Myocyte (in vitro differentiated cells): ENCODE measurements around the gene NEU1. TPM values are rescaled to one million over a fixed set of nuclear protein-coding genes. Genes with fewer than 3 reads are reported as not detected.
"Not testable (repeated sequence)": the region's sequence is repeated elsewhere in the genome, so short reads cannot be mapped to it uniquely, and the experiment has no call there.

ENCODE experiments used
- DNase-seq: peaks from one replicate; pipeline ENCODE4 v3.0.0-alpha.2; 2012; ENCODE audit warnings: low read depth
- total RNA-seq: library from RNA; depleted of rRNA; stranded (reverse); fragments of >200 nt; gene quantifications from 2 replicates; pipeline ENCODE4 v1.2.3, GENCODE V29; 2014

Gene NEU1
- total RNA-seq, 1 donor from 2014 or later: 128 TPM

GRCh38 chr6:31822036-31822821 is 40.4 kb downstream of the NEU1 start:
- peak; percentile 88 for DNase-seq

GRCh38 chr6:31821301-31822035 is 41.2 kb downstream of the NEU1 start:
- peak; percentile 75 for DNase-seq

- DNase-seq: not testable (repeated sequence)
Observed at GRCh38 chr6:31820399-31820798, 42.2 kb downstream of the NEU1 start.

- no peak for DNase-seq
Observed at GRCh38 chr6:31819871-31820299, 42.7 kb downstream of the NEU1 start.

- not testable (repeated sequence) for DNase-seq
Observed at GRCh38 chr6:31817929-31818511, 44.6 kb downstream of the NEU1 start.

GRCh38 chr6:31817133-31817928 is 45.3 kb downstream of the NEU1 start:
- not testable (repeated sequence) for DNase-seq

- peak; percentile 98 for DNase-seq
Observed at GRCh38 chr6:31815025-31815838, 47.4 kb downstream of the NEU1 start, which contains the start of the genes HSPA1A and HSPA1L. Gene HSPA1A, plus strand, starts transcription at chr6:31815543. Its CDS starts 214 bp downstream, at chr6:31815757. Gene HSPA1L, minus strand, starts transcription at chr6:31815283. Its CDS starts 3,311 bp downstream, at chr6:31811972.

GRCh38 chr6:31814677-31815024 is 48.0 kb downstream of the NEU1 start:
- peak; percentile 98 for DNase-seq

GRCh38 chr6:31813465-31813849 is 49.2 kb downstream of the NEU1 start:
- DNase-seq: no peak

GRCh38 chr6:31811645-31812044 is 51.0 kb downstream of the NEU1 start:
- no peak for DNase-seq

GRCh38 chr6:31808599-31808998 is 54.0 kb downstream of the NEU1 start:
- not testable (repeated sequence) for DNase-seq

Other genes with a start within 250 kb of the NEU1 start
- gene AIF1, start 247.6 kb downstream of the NEU1 start, total RNA-seq: not detected in 2 replicates
- 77.2 and 85.9 TPM in 2 replicates for gene PRRC2A, start 242.1 kb downstream of the NEU1 start, total RNA-seq
- 271 and 307 TPM in 2 replicates for gene BAG6, start 210.2 kb downstream of the NEU1 start, total RNA-seq
- gene APOM, start 206.9 kb downstream of the NEU1 start, total RNA-seq: 2.9 and 4.2 TPM in 2 replicates
- gene C6orf47, start 202.0 kb downstream of the NEU1 start, total RNA-seq: 20.6 and 24.0 TPM in 2 replicates
- gene GPANK1, start 197.8 kb downstream of the NEU1 start, total RNA-seq: 8.6 and 12.9 TPM in 2 replicates
- 211 and 248 TPM in 2 replicates for gene CSNK2B, start 196.7 kb downstream of the NEU1 start, total RNA-seq
- 2.9 and 4.0 TPM in 2 replicates for gene LY6G5B, start 192.8 kb downstream of the NEU1 start, total RNA-seq
- gene LY6G5C, start 181.8 kb downstream of the NEU1 start, total RNA-seq: 2.7 and 3.4 TPM in 2 replicates
- 58.9 and 66.0 TPM in 2 replicates for gene ABHD16A, start 159.5 kb downstream of the NEU1 start, total RNA-seq
- gene LY6G6F, start 156.0 kb downstream of the NEU1 start, total RNA-seq: not detected in 2 replicates
- gene LY6G6D, start 147.5 kb downstream of the NEU1 start, total RNA-seq: not detected in 2 replicates
- not detected in 2 replicates for gene LY6G6C, start 141.1 kb downstream of the NEU1 start, total RNA-seq
- not detected in 2 replicates for gene MPIG6B, start 139.4 kb downstream of the NEU1 start, total RNA-seq
- 120 and 142 TPM in 2 replicates for gene DDAH2, start 133.5 kb downstream of the NEU1 start, total RNA-seq
- 257 and 425 TPM in 2 replicates for gene CLIC1, start 126.3 kb downstream of the NEU1 start, total RNA-seq
- gene MSH5, start 122.8 kb downstream of the NEU1 start, total RNA-seq: 7.4 and 8.4 TPM in 2 replicates
- gene SAPCD1, start 100.2 kb downstream of the NEU1 start, total RNA-seq: 0.94 TPM in 1 of 2 replicates, not detected in the other
- gene VWA7, start 85.5 kb downstream of the NEU1 start, total RNA-seq: 1.3 TPM in 1 of 2 replicates, not detected in the other
- gene VARS1, start 67.1 kb downstream of the NEU1 start, total RNA-seq: 56.4 and 62.2 TPM in 2 replicates
- 28.7 and 38.8 TPM in 2 replicates for gene LSM2, start 55.9 kb downstream of the NEU1 start, total RNA-seq
- 2.6 and 3.6 TPM in 2 replicates for gene HSPA1L, start 47.5 kb downstream of the NEU1 start, total RNA-seq
- 109 and 131 TPM in 2 replicates for gene HSPA1A, start 47.3 kb downstream of the NEU1 start, total RNA-seq
- 86.3 and 98.7 TPM in 2 replicates for gene HSPA1B, start 35.1 kb downstream of the NEU1 start, total RNA-seq
- gene SLC44A4, start 16.2 kb upstream of the NEU1 start, total RNA-seq: 0.11 and 0.16 TPM in 2 replicates
- 33.7 and 36.4 TPM in 2 replicates for gene EHMT2, start 34.9 kb upstream of the NEU1 start, total RNA-seq
- 2.7 and 3.3 TPM in 2 replicates for gene ZBTB12, start 39.3 kb upstream of the NEU1 start, total RNA-seq
- gene C2, start 64.9 kb upstream of the NEU1 start, total RNA-seq: 7.0 and 7.5 TPM in 2 replicates
- gene CFB, start 83.3 kb upstream of the NEU1 start, total RNA-seq: 1.8 and 6.6 TPM in 2 replicates
- gene NELFE, start 96.2 kb upstream of the NEU1 start, total RNA-seq: 86.4 and 87.1 TPM in 2 replicates
- 32.1 and 37.3 TPM in 2 replicates for gene SKIC2, start 96.4 kb upstream of the NEU1 start, total RNA-seq
- 28.7 and 32.3 TPM in 2 replicates for gene DXO, start 109.3 kb upstream of the NEU1 start, total RNA-seq
- 3.5 and 4.2 TPM in 2 replicates for gene C4A, start 119.2 kb upstream of the NEU1 start, total RNA-seq
- gene C4B, start 152.0 kb upstream of the NEU1 start, total RNA-seq: 3.0 and 6.7 TPM in 2 replicates
- gene CYP21A2, start 175.6 kb upstream of the NEU1 start, total RNA-seq: not detected in 2 replicates
- 0.16 and 0.36 TPM in 2 replicates for gene TNXB, start 246.5 kb upstream of the NEU1 start, total RNA-seq